Endothelial cell of umbilical vein (primary cell): Measurements from ENCODE around the gene ENTPD3. TPM values are rescaled to one million over a fixed set of nuclear protein-coding genes. Genes with fewer than 3 reads are reported as not detected.

Experiments
- BruUV-seq: library from RNA; stranded (reverse); fragments of 400-500 nt; replicated peaks from 2 replicates; lab custom pipeline; 2021; lab: Mats Ljungman, UMichigan
- CTCF ChIA-PET: fragments of 300-600, 350-600 bp; sonication (Branson Sonifier 250); formaldehyde crosslinking; loops from one replicate; lab custom pipeline; 2021; ENCODE audit warnings: antibody characterized with exemption, inconsistent platforms; lab: Charles Lee
- POLR2A ChIA-PET: fragments of 300-600, 350-600 bp; sonication (Branson Sonifier 250); formaldehyde crosslinking; loops from one replicate; lab custom pipeline; 2021; ENCODE audit warnings: antibody characterized with exemption, inconsistent platforms; lab: Charles Lee
- DNase-seq: peaks from one replicate; pipeline ENCODE4 v3.0.0-alpha.2; 2011; ENCODE audit warnings: low read depth, low spot score
- FAIRE-seq: peaks from 2 replicates; lab custom pipeline; 2011; peaks lifted over from hg19 to GRCh38; lab: Jason Lieb, UNC
- H2AFZ ChIP-seq: 2 replicates; pipeline ENCODE4 v1.6.0; 2012; ENCODE audit warnings: low read depth, low read length, control low read depth, inconsistent platforms
- H3K27ac ChIP-seq: 2 replicates; pipeline ENCODE4 v1.5.1; 2011; ENCODE audit warnings: low read depth, mild to moderate bottlenecking, control low read depth, low read length, moderate library complexity; ENCODE audit not compliant: insufficient read depth
- H3K27me3 ChIP-seq, 2 experiments: 2 replicates each; pipeline versions ENCODE4 v1.6.0 to v1.6.1; 2011; ENCODE audit warnings: low read length in 2 of 2, mixed read lengths in 1 of 2; ENCODE audit not compliant: control insufficient read depth in 2 of 2, insufficient read depth in 2 of 2
- H3K36me3 ChIP-seq, 2 experiments: 2 replicates in 1 of 2; 3 replicates in 1 of 2; pipeline ENCODE4 v1.5.1; 2011; ENCODE audit warnings: low read length in 2 of 2, mild to moderate bottlenecking in 1 of 2, moderate library complexity in 1 of 2; ENCODE audit not compliant: control insufficient read depth in 2 of 2, insufficient read depth in 2 of 2; ENCODE audit errors: extremely low read depth in 1 of 2
- H3K4me1 ChIP-seq: 3 replicates; pipeline ENCODE4 v1.5.1; 2011; ENCODE audit warnings: mild to moderate bottlenecking, low read length; ENCODE audit not compliant: control insufficient read depth, insufficient read depth; ENCODE audit errors: extremely low read depth
- H3K4me2 ChIP-seq: 2 replicates; pipeline ENCODE4 v1.6.1; 2011; ENCODE audit warnings: low read length, control low read depth, mixed read lengths; ENCODE audit not compliant: insufficient read depth
- H3K4me3 ChIP-seq, 3 experiments: fragments of 200-600 bp in 1 of 3; sonication (generic), shearing (Covaris generic) in 1 of 3; replicated peaks in 1 of 3; 2 replicates each; pipeline ENCODE4 v1.5.1; 2011 to 2016; ENCODE audit warnings: control low read depth in 3 of 3, low read length in 3 of 3, mild to moderate bottlenecking in 2 of 3, inconsistent platforms in 1 of 3, low read depth in 1 of 3, moderate library complexity in 1 of 3; ENCODE audit not compliant: insufficient read depth in 1 of 3
- H3K79me2 ChIP-seq: 2 replicates; pipeline ENCODE4 v1.6.0; 2012; ENCODE audit warnings: low read length, inconsistent platforms; ENCODE audit not compliant: control insufficient read depth, insufficient read depth
- H3K9ac ChIP-seq: replicated peaks from 2 replicates; pipeline ENCODE3; 2011; ENCODE audit warnings: low read length, control low read depth; ENCODE audit not compliant: insufficient read depth; ENCODE audit errors: extremely low read depth
- H3K9me1 ChIP-seq: replicated peaks from 3 replicates; pipeline ENCODE4 v1.6.0; 2011; ENCODE audit warnings: mild to moderate bottlenecking, low read length; ENCODE audit not compliant: control insufficient read depth, insufficient read depth; ENCODE audit errors: extremely low read depth
- H3K9me3 ChIP-seq: replicated peaks from 2 replicates; pipeline ENCODE4 v1.5.1; 2012; ENCODE audit warnings: low read length, inconsistent platforms; ENCODE audit not compliant: control insufficient read depth, insufficient read depth
- H4K20me1 ChIP-seq: replicated peaks from 2 replicates; pipeline ENCODE3; 2011; ENCODE audit warnings: mild to moderate bottlenecking, low read length; ENCODE audit not compliant: control insufficient read depth, insufficient read depth; ENCODE audit errors: extremely low read depth
- CTCF ChIP-seq, 2 donors: IDR thresholded peaks; 1 replicate in 1 of 2; 2 replicates in 1 of 2; pipeline ENCODE4 v1.5.1; 2011; ENCODE audit warnings: low read length in 2 of 2, mild to moderate bottlenecking in 2 of 2, moderate library complexity in 2 of 2, control low read depth in 1 of 2, inconsistent platforms in 1 of 2, low read depth in 1 of 2; ENCODE audit not compliant: insufficient read depth in 1 of 2; ENCODE audit errors: extremely low read depth in 1 of 2
- EZH2 ChIP-seq: IDR thresholded peaks from 2 replicates; pipeline ENCODE4 v1.6.1; 2012; ENCODE audit warnings: borderline replicate concordance, low read depth, mild to moderate bottlenecking, moderate library complexity, low read length, inconsistent platforms; ENCODE audit not compliant: severe bottlenecking
- FOS ChIP-seq: IDR thresholded peaks from 2 replicates; pipeline ENCODE4 v1.6.1; 2011; ENCODE audit warnings: mild to moderate bottlenecking, low read length, moderate library complexity, borderline replicate concordance; ENCODE audit not compliant: insufficient read depth
- GATA2 ChIP-seq: IDR thresholded peaks from 2 replicates; pipeline ENCODE4 v1.7.0; 2011; ENCODE audit warnings: low read depth, mild to moderate bottlenecking, moderate library complexity, mixed read lengths, low read length; ENCODE audit not compliant: insufficient read length, insufficient read depth
- JUN ChIP-seq: IDR thresholded peaks from 2 replicates; pipeline ENCODE4 v1.6.1; 2011; ENCODE audit warnings: borderline replicate concordance, low read depth; ENCODE audit not compliant: insufficient read length, insufficient read depth
- MAX ChIP-seq: IDR thresholded peaks from 2 replicates; pipeline ENCODE4 v1.6.1; 2011; ENCODE audit not compliant: insufficient read depth, insufficient read length
- MYC ChIP-seq: IDR thresholded peaks from one replicate; pipeline ENCODE4 v1.6.1; 2011; ENCODE audit warnings: mild to moderate bottlenecking, low read depth, low read length
- POLR2A ChIP-seq: IDR thresholded peaks from 2 replicates; pipeline ENCODE4 v1.6.1; 2012; ENCODE audit warnings: low read depth, mild to moderate bottlenecking, control low read depth, low read length
- POLR2AphosphoS5 ChIP-seq: IDR thresholded peaks from 2 replicates; pipeline ENCODE4 v1.6.1; 2012; ENCODE audit warnings: low read depth, mild to moderate bottlenecking, control low read depth, low read length, moderate library complexity; ENCODE audit not compliant: insufficient read depth
- dilution Hi-C: fragments of 300-500 bp; cut with MboI; formaldehyde crosslinking; loops from one replicate; pipeline ENCODE4 v1.15.0; 2019; ENCODE audit warnings: low sequenced_read_pairs; ENCODE audit not compliant: extremely low pct_ligation_motif_present
- intact Hi-C: fragments of 100-400 bp; cut with micrococcal nuclease; formaldehyde crosslinking; loops from one replicate; pipeline ENCODE4 v1.10.0; 2022
- polyA plus RNA-seq, 4 experiments: library from polyadenylated mRNA; depleted of rRNA in 3 of 4; stranded (reverse) in 3 of 4; unstranded in 1 of 4; fragments of >200 nt; gene quantifications; 2 replicates each; pipeline versions ENCODE4 v1.2.1 to v1.2.3, GENCODE V29; 2011 to 2012; ENCODE audit warnings: missing spikeins in 1 of 4
- total RNA-seq: library from RNA; stranded (reverse); gene quantifications from 2 replicates; pipeline ENCODE4 v1.2.3, GENCODE V29; 2021

The ENTPD3 gene
- total and polyA plus RNA-seq, 2 donors (not counting 3 experiments of a cell fraction or from before 2014, with no cell fraction given), result not detected

- Histone ChIP-seq H3K9me1 (no peaks in the 10 kb centered on the region), H3K4me2 (no peak overlapping the region), H3K4me3 (no peak overlapping the region), H4K20me1 (no peaks in the 10 kb centered on the region), H3K9me3 (no peaks in the 10 kb centered on the region), H2AFZ (no peak overlapping the region), H3K36me3 (no peaks in the 10 kb centered on the region), H3K79me2 (no peaks in the 10 kb centered on the region), H3K27me3 (peaks cover 2 to 5% of the 10 kb centered on the region in 2 experiments), H3K27ac (no peak overlapping the region), H3K9ac (no peak overlapping the region), H3K4me1 (peaks cover 7% of the 10 kb centered on the region)
- ChIA-PET POLR2A (no interaction called here), CTCF (no interaction called here)
- no peak for FAIRE-seq
- no peak for DNase-seq
- dilution Hi-C loops (no loop called here), intact Hi-C loops (no loop called here)
- TF ChIP-seq MAX (no peak), EZH2 (no peak), POLR2AphosphoS5 (no peak), MYC (no peak), CTCF (IDR thresholded peaks at IDR 0.05; ENCODE audit: extremely low read depth in 1 of 2, insufficient read depth in 1 of 2, low read depth in 1 of 2, low read length in 2 of 2) (no peak), POLR2A (no peak), FOS (no peak), GATA2 (no peak), JUN (no peak)
- no TSS peak for BruUV-seq
These were observed 4.4 kb upstream of the ENTPD3 start for GRCh38 chr3:40382617-40382979.
